Measurements from ENCODE around the gene NTN1.

- no peak for TF ChIP-seq POLR2A (IDR thresholded peaks at IDR 0.05)
- no peak for TF ChIP-seq CTCF (IDR thresholded peaks at IDR 0.05)
These were observed 184.5 kb downstream of the NTN1 start for GRCh38 chr17:9205520-9206409.

Measured in ovary (tissue), 3 donors.